HepG2 (cell line): ENCODE measurements around the gene ETFDH. TPM values are rescaled to one million over a fixed set of nuclear protein-coding genes. Genes with fewer than 3 reads are reported as not detected.

Experiments
- CBX2 ChIP-seq, 2 experiments: fragments of 200-600 bp in 1 of 2; sonication (generic); formaldehyde crosslinking in 1 of 2; IDR thresholded peaks; 2 replicates each; pipeline versions ENCODE4 v1.7.0 to v1.8.1; 2018 to 2022; ENCODE audit warnings: low read depth in 2 of 2, low read length in 1 of 2, mild to moderate bottlenecking in 1 of 2, missing genetic modification reagents in 1 of 2
- IRF2 ChIP-seq: IDR thresholded peaks from 2 replicates; pipeline ENCODE4 v1.6.1; 2018; ENCODE audit warnings: missing genetic modification reagents, missing compliant biosample characterization
- KMT2B ChIP-seq: IDR thresholded peaks from 2 replicates; pipeline ENCODE4 v1.6.1; 2016; ENCODE audit warnings: missing genetic modification reagents, missing compliant biosample characterization
- MAFG ChIP-seq: sonication (generic); formaldehyde crosslinking; IDR thresholded peaks from 2 replicates; pipeline ENCODE4 v1.5.1; 2020; ENCODE audit warnings: mild to moderate bottlenecking, missing genetic modification reagents
- MBNL3 ChIP-seq: fragments of 250-450 bp; sonication (Bioruptor Pico); conservative IDR thresholded peaks from 2 replicates; pipeline ENCODE4 v1.8.0; 2022; ENCODE audit warnings: mild to moderate bottlenecking, inconsistent platforms
- NCOR1 ChIP-seq: fragments of 200-600 bp; sonication (generic); IDR thresholded peaks from 2 replicates; pipeline ENCODE4 v1.7.0; 2017; ENCODE audit warnings: antibody characterized with exemption, low read length, borderline replicate concordance
- NFE2 ChIP-seq: sonication (generic); formaldehyde crosslinking; IDR thresholded peaks from 2 replicates; pipeline ENCODE4 v1.4.0; 2020; ENCODE audit warnings: missing genetic modification reagents
- NRL ChIP-seq: sonication (generic); formaldehyde crosslinking; IDR thresholded peaks from 2 replicates; pipeline ENCODE4 v1.5.0; 2020; ENCODE audit warnings: missing genetic modification reagents, mild to moderate bottlenecking, moderate library complexity, borderline replicate concordance
- RCOR2 ChIP-seq: IDR thresholded peaks from 2 replicates; pipeline ENCODE4 v1.6.1; 2016; ENCODE audit warnings: missing biosample characterization, missing genetic modification reagents
- REPIN1 ChIP-seq: sonication (generic); formaldehyde crosslinking; IDR thresholded peaks from 2 replicates; pipeline ENCODE4 v1.8.0; 2022; ENCODE audit warnings: missing genetic modification reagents, low read depth, mild to moderate bottlenecking, borderline replicate concordance
- RORA ChIP-seq: sonication (generic); formaldehyde crosslinking; IDR thresholded peaks from 2 replicates; pipeline ENCODE4 v1.5.0; 2020; ENCODE audit warnings: mild to moderate bottlenecking, missing genetic modification reagents, moderate library complexity
- SETDB1 ChIP-seq: sonication (generic); formaldehyde crosslinking; IDR thresholded peaks from 2 replicates; pipeline ENCODE4 v1.5.1; 2020; ENCODE audit warnings: missing genetic modification reagents, mild to moderate bottlenecking, borderline replicate concordance
- TP53 ChIP-seq: sonication (generic); formaldehyde crosslinking; conservative IDR thresholded peaks from 2 replicates; pipeline ENCODE4 v1.4.0; 2020; ENCODE audit warnings: missing genetic modification reagents
- ZBTB21 ChIP-seq: sonication (generic); formaldehyde crosslinking; IDR thresholded peaks from 2 replicates; pipeline ENCODE4 v1.4.0; 2020; ENCODE audit warnings: missing genetic modification reagents
- ZBTB3 ChIP-seq: sonication (generic); formaldehyde crosslinking; IDR thresholded peaks from 2 replicates; pipeline ENCODE4 v1.4.0; 2020; ENCODE audit warnings: low read depth, mild to moderate bottlenecking, moderate library complexity, missing genetic modification reagents, borderline replicate concordance
- ZFP41 ChIP-seq: sonication (generic); formaldehyde crosslinking; IDR thresholded peaks from 2 replicates; pipeline ENCODE4 v1.4.0; 2020; ENCODE audit warnings: mild to moderate bottlenecking, missing genetic modification reagents, borderline replicate concordance
- ZFY ChIP-seq: sonication (generic); formaldehyde crosslinking; IDR thresholded peaks from 2 replicates; pipeline ENCODE4 v1.4.0; 2020; ENCODE audit warnings: missing genetic modification reagents
- ZNF225 ChIP-seq: sonication (generic); formaldehyde crosslinking; IDR thresholded peaks from 2 replicates; pipeline ENCODE4 v1.4.0; 2020; ENCODE audit warnings: mild to moderate bottlenecking, missing genetic modification reagents
- ZNF282 ChIP-seq: fragments of 450-650 bp; IDR thresholded peaks from 2 replicates; pipeline ENCODE4 v1.6.1; 2018; ENCODE audit not compliant: partially characterized antibody
- ZNF335 ChIP-seq: sonication (generic); formaldehyde crosslinking; IDR thresholded peaks from 2 replicates; pipeline ENCODE4 v1.4.0; 2020; ENCODE audit warnings: missing genetic modification reagents
- ZNF614 ChIP-seq: IDR thresholded peaks from 2 replicates; pipeline ENCODE4 v1.6.1; 2018; ENCODE audit warnings: missing biosample characterization, missing genetic modification reagents, inconsistent platforms, borderline replicate concordance
- ZNF782 ChIP-seq: sonication (generic); formaldehyde crosslinking; IDR thresholded peaks from 2 replicates; pipeline ENCODE4 v1.4.0; 2020; ENCODE audit warnings: missing genetic modification reagents, mild to moderate bottlenecking, borderline replicate concordance
- polyA plus RNA-seq, 8 experiments: library from polyadenylated mRNA; depleted of rRNA in 3 of 8; stranded (reverse) in 7 of 8; unstranded in 1 of 8; fragments of >200 nt; fragmentation: Illumina TruSeq in 4 of 8; extraction: Trizol in 4 of 8; gene quantifications; 2 replicates each; pipeline versions ENCODE4 v1.2.1 to v1.2.3, GENCODE V29; 2011 to 2016; ENCODE audit warnings: low read depth in 4 of 8, missing spikeins in 1 of 8, mixed read lengths in 1 of 8; ENCODE audit not compliant: insufficient read depth in 1 of 8
- total RNA-seq, 5 experiments: library from RNA; depleted of rRNA; stranded (reverse); fragments of >200 nt; fragmentation: Illumina TruSeq; extraction: Trizol; gene quantifications; 2 replicates each; pipeline ENCODE4 v1.2.3, GENCODE V29; 2016; ENCODE audit warnings: low read depth in 1 of 5
- TF ChIP-seq, protein P1 (sequence below): IDR thresholded peaks from 2 replicates; pipeline ENCODE4 v1.6.1; 2016; ENCODE audit warnings: mild to moderate bottlenecking, missing biosample characterization, missing genetic modification reagents
- TF ChIP-seq, protein P2 (sequence below): sonication (generic); formaldehyde crosslinking; conservative IDR thresholded peaks from 2 replicates; pipeline ENCODE4 v1.4.0; 2020; ENCODE audit warnings: missing genetic modification reagents
- TF ChIP-seq, protein P3 (sequence below): sonication (generic); formaldehyde crosslinking; IDR thresholded peaks from 2 replicates; pipeline ENCODE4 v1.8.1; 2023; ENCODE audit warnings: mild to moderate bottlenecking, inconsistent platforms, moderate library complexity, missing genetic modification reagents, borderline replicate concordance
- TF ChIP-seq, protein P4 (sequence below): IDR thresholded peaks from 2 replicates; pipeline ENCODE4 v1.6.1; 2016; ENCODE audit warnings: missing biosample characterization, missing genetic modification reagents, low read depth

ETFDH gene
- total and polyA plus RNA-seq, 2 of the 13 experiments (the other 11 are each of a cell fraction or from before 2014, with no cell fraction given) = 14.7 to 17.8 TPM

DNA sequence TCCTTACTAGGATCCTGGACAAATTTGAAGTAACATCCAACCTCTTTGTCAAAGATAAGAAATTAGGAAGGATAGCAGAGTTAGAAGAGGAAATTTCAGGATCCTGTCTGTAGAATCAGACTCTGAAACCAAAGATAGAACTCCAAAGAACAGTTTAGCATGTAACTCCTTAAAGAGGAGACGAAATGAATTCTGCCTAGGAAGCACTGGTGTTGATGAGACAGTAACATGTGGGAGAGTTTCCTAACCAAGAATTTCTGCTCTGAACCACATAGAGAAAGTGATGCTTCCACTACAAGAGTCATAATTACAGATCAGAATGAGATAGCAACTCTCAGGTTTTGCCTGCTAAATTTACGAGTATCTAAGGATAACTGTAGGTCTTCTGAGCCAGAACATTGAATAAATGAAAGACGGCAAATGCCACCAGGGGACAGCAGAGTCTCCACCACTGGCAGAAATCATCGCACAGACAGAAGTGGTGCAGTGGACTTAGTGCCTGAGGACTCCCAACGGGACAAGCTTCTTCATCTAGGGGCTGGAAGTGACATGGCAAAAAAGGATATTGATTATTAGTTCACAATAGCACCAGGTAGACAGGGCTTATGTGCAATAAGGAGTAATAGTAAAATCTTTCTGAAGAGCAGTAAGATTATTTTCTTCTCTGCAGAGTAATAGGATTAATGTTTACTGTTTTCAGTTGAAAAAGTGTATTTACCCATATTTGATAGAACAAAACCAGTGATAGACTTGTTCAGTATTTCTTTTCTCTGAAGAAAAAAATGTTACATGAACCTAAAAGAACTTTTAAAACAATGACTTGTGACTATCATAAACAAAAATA is 57.8 kb downstream of the ETFDH start (continued):
- no peak for TF ChIP-seq MAFG (CRISPR knock-in tag)
- TF ChIP-seq NRL (CRISPR knock-in tag) = no peak
- TF ChIP-seq, protein P1, sequence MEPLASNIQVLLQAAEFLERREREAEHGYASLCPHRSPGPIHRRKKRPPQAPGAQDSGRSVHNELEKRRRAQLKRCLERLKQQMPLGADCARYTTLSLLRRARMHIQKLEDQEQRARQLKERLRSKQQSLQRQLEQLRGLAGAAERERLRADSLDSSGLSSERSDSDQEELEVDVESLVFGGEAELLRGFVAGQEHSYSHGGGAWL = no peak
- TF ChIP-seq ZNF282 = no peak
- TF ChIP-seq ZNF335 (CRISPR knock-in tag) = no peak
- TF ChIP-seq RORA (CRISPR knock-in tag) = no peak
- no peak for TF ChIP-seq SETDB1 (CRISPR knock-in tag)
- TF ChIP-seq RCOR2 (CRISPR knock-in tag) = no peak
- TF ChIP-seq ZBTB21 (CRISPR knock-in tag) = no peak
- no peak for TF ChIP-seq ZBTB3 (CRISPR knock-in tag)
- peak; percentile 22; the same call in 1 of the 2 replicates for TF ChIP-seq REPIN1 (CRISPR knock-in tag)
- TF ChIP-seq, protein P2, sequence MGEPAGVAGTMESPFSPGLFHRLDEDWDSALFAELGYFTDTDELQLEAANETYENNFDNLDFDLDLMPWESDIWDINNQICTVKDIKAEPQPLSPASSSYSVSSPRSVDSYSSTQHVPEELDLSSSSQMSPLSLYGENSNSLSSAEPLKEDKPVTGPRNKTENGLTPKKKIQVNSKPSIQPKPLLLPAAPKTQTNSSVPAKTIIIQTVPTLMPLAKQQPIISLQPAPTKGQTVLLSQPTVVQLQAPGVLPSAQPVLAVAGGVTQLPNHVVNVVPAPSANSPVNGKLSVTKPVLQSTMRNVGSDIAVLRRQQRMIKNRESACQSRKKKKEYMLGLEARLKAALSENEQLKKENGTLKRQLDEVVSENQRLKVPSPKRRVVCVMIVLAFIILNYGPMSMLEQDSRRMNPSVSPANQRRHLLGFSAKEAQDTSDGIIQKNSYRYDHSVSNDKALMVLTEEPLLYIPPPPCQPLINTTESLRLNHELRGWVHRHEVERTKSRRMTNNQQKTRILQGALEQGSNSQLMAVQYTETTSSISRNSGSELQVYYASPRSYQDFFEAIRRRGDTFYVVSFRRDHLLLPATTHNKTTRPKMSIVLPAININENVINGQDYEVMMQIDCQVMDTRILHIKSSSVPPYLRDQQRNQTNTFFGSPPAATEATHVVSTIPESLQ (CRISPR knock-in tag) = no peak
- TF ChIP-seq, protein P3, sequence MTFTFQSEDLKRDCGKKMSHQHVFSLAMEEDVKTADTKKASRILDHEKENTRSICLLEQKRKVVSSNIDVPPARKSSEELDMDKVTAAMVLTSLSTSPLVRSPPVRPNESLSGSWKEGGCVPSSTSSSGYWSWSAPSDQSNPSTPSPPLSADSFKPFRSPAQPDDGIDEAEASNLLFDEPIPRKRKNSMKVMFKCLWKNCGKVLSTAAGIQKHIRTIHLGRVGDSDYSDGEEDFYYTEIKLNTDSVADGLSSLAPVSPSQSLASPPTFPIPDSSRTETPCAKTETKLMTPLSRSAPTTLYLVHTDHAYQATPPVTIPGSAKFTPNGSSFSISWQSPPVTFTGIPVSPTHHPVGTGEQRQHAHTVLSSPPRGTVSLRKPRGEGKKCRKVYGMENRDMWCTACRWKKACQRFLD (CRISPR knock-in tag) = no peak
- no peak for TF ChIP-seq ZFP41 (CRISPR knock-in tag)
- no peak for TF ChIP-seq ZNF782 (CRISPR knock-in tag)
- peak; percentile 42; the same call in 1 of the 2 replicates for TF ChIP-seq ZNF614 (CRISPR knock-in tag)
- no peak for TF ChIP-seq ZFY (CRISPR knock-in tag)
- TF ChIP-seq IRF2 = peak; percentile 80; the same call in 1 of the 2 replicates
- TF ChIP-seq TP53 (CRISPR knock-in tag) = no peak
- TF ChIP-seq NFE2 (CRISPR knock-in tag) = no peak
- TF ChIP-seq ZNF225 (CRISPR knock-in tag) = no peak
- TF ChIP-seq, protein P4, sequence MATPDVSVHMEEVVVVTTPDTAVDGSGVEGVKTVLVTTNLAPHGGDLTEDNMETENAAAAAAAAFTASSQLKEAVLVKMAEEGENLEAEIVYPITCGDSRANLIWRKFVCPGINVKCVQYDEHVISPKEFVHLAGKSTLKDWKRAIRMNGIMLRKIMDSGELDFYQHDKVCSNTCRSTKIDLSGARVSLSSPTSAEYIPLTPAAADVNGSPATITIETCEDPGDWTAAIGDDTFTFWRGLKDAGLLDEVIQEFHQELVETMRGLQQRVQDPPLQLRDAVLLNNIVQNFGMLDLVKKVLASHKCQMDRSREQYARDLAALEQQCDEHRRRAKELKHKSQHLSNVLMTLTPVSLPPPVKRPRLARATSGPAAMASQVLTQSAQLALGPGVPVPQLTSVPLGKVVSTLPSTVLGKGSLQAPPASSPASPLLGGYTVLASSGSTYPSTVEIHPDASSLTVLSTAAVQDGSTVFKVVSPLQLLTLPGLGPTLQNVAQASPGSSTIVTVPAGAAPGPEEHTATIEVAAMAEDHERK (CRISPR knock-in tag) = no peak
- TF ChIP-seq NCOR1 = no peak
- no peak for TF ChIP-seq MBNL3 (CRISPR knock-in tag)
- TF ChIP-seq KMT2B (CRISPR knock-in tag) = no peak
- no peak for TF ChIP-seq CBX2 (IDR thresholded peaks at IDR 0.05; ENCODE audit: low read depth, low read length)
- TF ChIP-seq CBX2 (CRISPR knock-in tag; IDR thresholded peaks at IDR 0.05; ENCODE audit: low read depth) = no peak
